Measurements from ENCODE around the gene LAMTOR2. TPM values are rescaled to one million over a fixed set of nuclear protein-coding genes. Genes with fewer than 3 reads are reported as not detected.

The LAMTOR2 gene
- total RNA-seq (2021; ENCODE audit: unreplicated experiment), result 63.4 TPM
- polyA plus RNA-seq (2012; ENCODE audit: insufficient read length), result 111 TPM
- Bru-seq, nascent RNA, result percentile 60 among the genes with signal in this experiment
- percentile 63 among the genes with signal in this experiment for BruChase-seq, experiment 1, labeled RNA remaining after a 2-hour chase
- BruChase-seq, experiment 2, labeled RNA remaining after a 6-hour chase, result percentile 62 among the genes with signal in this experiment
- long read RNA-seq, transcript LAMTOR2-203 (4 exons, 655 nt), result major isoform, 52 of 70 reads
- long read RNA-seq, partial matches to known transcripts, result 0 of 70 reads
- long read RNA-seq, other reads (novel, unspliced or antisense), result 10 of 70 reads

DNA sequence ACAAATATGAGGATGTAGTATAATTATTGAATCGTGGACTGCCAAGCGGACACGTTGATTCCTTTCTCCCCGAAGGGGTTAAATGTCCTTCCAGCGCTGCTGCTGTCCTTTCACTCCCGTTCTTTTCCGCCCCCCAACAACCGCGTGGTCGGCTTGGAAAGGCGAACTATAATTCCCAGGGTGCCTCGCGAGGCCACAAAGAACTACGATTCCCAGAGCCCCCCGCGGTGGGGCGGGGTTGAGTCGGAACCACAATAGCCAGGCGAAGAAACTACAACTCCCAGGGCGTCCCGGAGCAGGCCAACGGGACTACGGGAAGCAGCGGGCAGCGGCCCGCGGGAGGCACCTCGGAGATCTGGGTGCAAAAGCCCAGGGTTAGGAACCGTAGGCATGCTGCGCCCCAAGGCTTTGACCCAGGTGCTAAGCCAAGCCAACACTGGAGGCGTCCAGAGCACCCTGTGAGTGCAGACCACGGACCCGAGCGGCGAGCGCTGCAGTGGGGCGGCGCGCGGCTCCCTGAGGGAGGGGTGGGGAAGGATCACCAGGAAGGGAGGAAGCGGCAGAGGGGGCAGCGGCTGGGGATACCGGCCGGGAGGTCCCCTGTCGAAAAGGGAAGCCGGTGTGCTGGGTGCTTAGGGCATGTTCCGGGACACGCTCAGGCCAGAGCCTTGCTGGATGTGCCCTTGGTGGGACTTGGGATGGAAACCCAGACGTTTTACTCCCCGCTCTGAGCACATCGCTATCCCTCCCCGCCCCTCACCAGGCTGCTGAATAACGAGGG, at the start of gene LAMTOR2:
LAMTOR2 (plus strand) TSS at position 283 of the 781 bp plus-strand sequence; CDS start at position 391, 108 bp downstream.
- TF ChIP-seq, protein P1, sequence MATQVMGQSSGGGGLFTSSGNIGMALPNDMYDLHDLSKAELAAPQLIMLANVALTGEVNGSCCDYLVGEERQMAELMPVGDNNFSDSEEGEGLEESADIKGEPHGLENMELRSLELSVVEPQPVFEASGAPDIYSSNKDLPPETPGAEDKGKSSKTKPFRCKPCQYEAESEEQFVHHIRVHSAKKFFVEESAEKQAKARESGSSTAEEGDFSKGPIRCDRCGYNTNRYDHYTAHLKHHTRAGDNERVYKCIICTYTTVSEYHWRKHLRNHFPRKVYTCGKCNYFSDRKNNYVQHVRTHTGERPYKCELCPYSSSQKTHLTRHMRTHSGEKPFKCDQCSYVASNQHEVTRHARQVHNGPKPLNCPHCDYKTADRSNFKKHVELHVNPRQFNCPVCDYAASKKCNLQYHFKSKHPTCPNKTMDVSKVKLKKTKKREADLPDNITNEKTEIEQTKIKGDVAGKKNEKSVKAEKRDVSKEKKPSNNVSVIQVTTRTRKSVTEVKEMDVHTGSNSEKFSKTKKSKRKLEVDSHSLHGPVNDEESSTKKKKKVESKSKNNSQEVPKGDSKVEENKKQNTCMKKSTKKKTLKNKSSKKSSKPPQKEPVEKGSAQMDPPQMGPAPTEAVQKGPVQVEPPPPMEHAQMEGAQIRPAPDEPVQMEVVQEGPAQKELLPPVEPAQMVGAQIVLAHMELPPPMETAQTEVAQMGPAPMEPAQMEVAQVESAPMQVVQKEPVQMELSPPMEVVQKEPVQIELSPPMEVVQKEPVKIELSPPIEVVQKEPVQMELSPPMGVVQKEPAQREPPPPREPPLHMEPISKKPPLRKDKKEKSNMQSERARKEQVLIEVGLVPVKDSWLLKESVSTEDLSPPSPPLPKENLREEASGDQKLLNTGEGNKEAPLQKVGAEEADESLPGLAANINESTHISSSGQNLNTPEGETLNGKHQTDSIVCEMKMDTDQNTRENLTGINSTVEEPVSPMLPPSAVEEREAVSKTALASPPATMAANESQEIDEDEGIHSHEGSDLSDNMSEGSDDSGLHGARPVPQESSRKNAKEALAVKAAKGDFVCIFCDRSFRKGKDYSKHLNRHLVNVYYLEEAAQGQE (IDR thresholded peaks at IDR 0.05; ENCODE audit: insufficient read depth in 1 of 2, low read depth in 2 of 2, low read length in 1 of 2), result peak in 1 of 2 experiments; percentile 41; a peak in 1 of 4 replicates
- TF ChIP-seq, protein P2, sequence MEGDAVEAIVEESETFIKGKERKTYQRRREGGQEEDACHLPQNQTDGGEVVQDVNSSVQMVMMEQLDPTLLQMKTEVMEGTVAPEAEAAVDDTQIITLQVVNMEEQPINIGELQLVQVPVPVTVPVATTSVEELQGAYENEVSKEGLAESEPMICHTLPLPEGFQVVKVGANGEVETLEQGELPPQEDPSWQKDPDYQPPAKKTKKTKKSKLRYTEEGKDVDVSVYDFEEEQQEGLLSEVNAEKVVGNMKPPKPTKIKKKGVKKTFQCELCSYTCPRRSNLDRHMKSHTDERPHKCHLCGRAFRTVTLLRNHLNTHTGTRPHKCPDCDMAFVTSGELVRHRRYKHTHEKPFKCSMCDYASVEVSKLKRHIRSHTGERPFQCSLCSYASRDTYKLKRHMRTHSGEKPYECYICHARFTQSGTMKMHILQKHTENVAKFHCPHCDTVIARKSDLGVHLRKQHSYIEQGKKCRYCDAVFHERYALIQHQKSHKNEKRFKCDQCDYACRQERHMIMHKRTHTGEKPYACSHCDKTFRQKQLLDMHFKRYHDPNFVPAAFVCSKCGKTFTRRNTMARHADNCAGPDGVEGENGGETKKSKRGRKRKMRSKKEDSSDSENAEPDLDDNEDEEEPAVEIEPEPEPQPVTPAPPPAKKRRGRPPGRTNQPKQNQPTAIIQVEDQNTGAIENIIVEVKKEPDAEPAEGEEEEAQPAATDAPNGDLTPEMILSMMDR (IDR thresholded peaks at IDR 0.05), result no peak
- TF ChIP-seq POLR2AphosphoS5 (IDR thresholded peaks at IDR 0.05; ENCODE audit: low read depth, low read length), result peak; percentile 77
- peak; percentile 84; the same call in 1 of the 2 replicates for TF ChIP-seq SIN3A (IDR thresholded peaks at IDR 0.05; ENCODE audit: borderline replicate concordance, insufficient read depth, low read depth, low read length)
- peak; percentile 86 for TF ChIP-seq TCF7L2 (IDR thresholded peaks at IDR 0.05; ENCODE audit: low read depth, low read length)
- in situ Hi-C loops (cut with HindIII; ENCODE audit: low pct_unique_long_range_greater_than_20kb, low sequenced_read_pairs) (no loop called here), intact Hi-C loops (cut with micrococcal nuclease; ENCODE audit: unreplicated experiment) (loop anchor here (5.0 kb wide), 1 partner anchor 112 kb away; the partner anchor contains the start of gene RXFP4)
- ChIA-PET POLR2A (interaction anchor here (0.5 kb wide), 1 partner anchor 105 kb away, joined by 7 read pairs; no protein-coding TSS in a partner anchor), CTCF (interaction anchor here (0.6 kb wide), 1 partner anchor 46 kb away, joined by 9 read pairs; no protein-coding TSS in a partner anchor)
- DNase-seq (ENCODE audit: low read depth, low spot score) (peak; percentile 95), ATAC-seq (peak; percentile 91)
- BruUV-seq (replicated peaks), result no TSS peak
- Histone ChIP-seq H3K4me1 (ENCODE audit: control insufficient read depth, insufficient read depth, low read length) (peaks cover 7% of the 10 kb centered on the region; the same call in 1 of the 2 replicates), H3K27ac (ENCODE audit: low read length) (peak within 1 kb of the TSS; percentile 99), H3K9me3 (ENCODE audit: control insufficient read depth, insufficient read depth, low read depth, low read length) (no peaks in the 10 kb centered on the region), H3K4me3 (ENCODE audit: low read depth in 2 of 2, low read length in 2 of 2) (peak within 1 kb of the TSS; percentile 87 to 96), H3K36me3 (ENCODE audit: control insufficient read depth, insufficient read depth, low read length) (peaks cover 3% of the 10 kb centered on the region; the same call in 1 of the 2 replicates), H3K27me3 (ENCODE audit: control insufficient read depth, insufficient read depth, low read length) (no peaks in the 10 kb centered on the region)

DNA sequence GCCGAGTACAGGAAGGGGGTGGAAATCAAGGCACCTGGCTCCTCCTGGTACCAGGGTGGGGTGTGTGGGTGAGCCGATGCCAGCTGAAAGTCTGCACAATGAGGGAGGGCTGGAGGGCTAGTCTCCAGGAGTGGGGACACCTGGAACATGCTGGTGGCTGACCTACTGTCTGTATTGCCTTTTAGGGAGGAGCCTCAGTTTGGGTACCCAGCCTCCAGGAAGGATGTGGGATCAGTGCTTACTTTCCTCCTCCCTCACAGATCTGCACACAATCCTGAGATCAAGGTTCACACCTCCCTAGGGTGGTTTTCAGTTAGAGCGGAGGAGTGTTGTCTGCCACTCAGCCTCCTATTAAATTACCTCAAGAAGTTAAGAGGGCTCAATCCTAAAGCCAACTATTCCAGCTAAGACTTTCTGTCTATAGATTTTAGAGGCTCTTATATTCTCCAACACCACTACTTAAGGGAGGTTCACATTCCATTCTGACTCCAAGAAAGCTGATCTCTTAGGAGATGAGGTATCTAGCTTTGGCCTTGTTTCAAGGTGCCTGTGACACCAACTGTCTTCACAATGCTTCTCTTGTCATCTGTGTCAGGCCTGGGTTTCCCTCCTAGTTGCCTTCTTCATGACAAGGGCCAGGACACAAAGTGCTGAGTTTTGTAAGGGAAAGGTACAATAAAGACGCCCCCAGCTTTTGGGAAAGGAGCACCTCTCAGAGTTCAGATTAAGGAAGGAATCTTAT, 49.6 kb upstream of the LAMTOR2 start:
- TF ChIP-seq, protein P2 (IDR thresholded peaks at IDR 0.05), result no peak
- no peak for TF ChIP-seq TCF7L2 (IDR thresholded peaks at IDR 0.05; ENCODE audit: low read depth, low read length)
- in situ Hi-C loops (cut with HindIII; ENCODE audit: low pct_unique_long_range_greater_than_20kb, low sequenced_read_pairs) (no loop called here), intact Hi-C loops (cut with micrococcal nuclease; ENCODE audit: unreplicated experiment) (no loop called here)
- ChIA-PET POLR2A (no interaction called here), CTCF (no interaction called here)
- ATAC-seq (peak; percentile 14; the same call in 1 of the 2 replicates), DNase-seq (ENCODE audit: low read depth, low spot score) (no peak)
- Histone ChIP-seq H3K9me3 (ENCODE audit: control insufficient read depth, insufficient read depth, low read depth, low read length) (no peaks in the 10 kb centered on the region), H3K36me3 (ENCODE audit: control insufficient read depth, insufficient read depth, low read length) (no peaks in the 10 kb centered on the region), H3K27me3 (ENCODE audit: control insufficient read depth, insufficient read depth, low read length) (no peaks in the 10 kb centered on the region), H3K4me3 (ENCODE audit: low read depth in 2 of 2, low read length in 2 of 2) (no peak overlapping the region), H3K4me1 (ENCODE audit: control insufficient read depth, insufficient read depth, low read length) (peaks cover 25% of the 10 kb centered on the region), H3K27ac (ENCODE audit: low read length) (no peak overlapping the region)
- no TSS peak for BruUV-seq (replicated peaks)
